A673 (cell line): ENCODE results near the gene NLRC5.

Source experiments
- EZH2 ChIP-seq: fragments of 200-600 bp; sonication (generic); IDR thresholded peaks from 2 replicates; pipeline ENCODE4 v1.6.1; 2017; ENCODE audit warnings: borderline replicate concordance, low read depth, mild to moderate bottlenecking, mixed read lengths, antibody characterized with exemption, low read length; ENCODE audit not compliant: poor library complexity, severe bottlenecking
- TF ChIP-seq, protein P1 (sequence below): fragments of 300-800, 200-600 bp; sonication (generic); conservative IDR thresholded peaks from 2 replicates; pipeline ENCODE4 v1.5.1; 2017; ENCODE audit warnings: low read depth, mild to moderate bottlenecking, antibody characterized with exemption, low read length, moderate library complexity, mixed read lengths

DNA sequence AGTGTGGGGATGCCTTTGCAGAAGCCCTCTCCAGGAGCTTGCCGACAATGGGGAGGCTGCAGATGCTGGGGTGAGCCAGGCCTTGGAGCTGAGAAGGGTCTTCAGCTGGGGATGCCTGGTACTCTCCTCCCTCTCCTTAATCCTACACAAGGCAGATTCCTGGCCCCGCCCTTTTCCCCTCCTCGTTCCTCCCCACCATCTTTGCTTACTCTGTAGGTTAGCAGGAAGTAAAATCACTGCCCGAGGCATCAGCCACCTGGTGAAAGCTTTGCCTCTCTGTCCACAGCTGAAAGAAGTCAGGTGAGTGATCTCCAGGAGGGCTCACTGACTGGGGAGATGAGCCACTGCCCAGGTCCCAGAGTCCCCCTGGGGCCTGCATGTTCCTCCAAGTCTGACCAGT is 38.7 kb downstream of the NLRC5 start:
- TF ChIP-seq, protein P1, sequence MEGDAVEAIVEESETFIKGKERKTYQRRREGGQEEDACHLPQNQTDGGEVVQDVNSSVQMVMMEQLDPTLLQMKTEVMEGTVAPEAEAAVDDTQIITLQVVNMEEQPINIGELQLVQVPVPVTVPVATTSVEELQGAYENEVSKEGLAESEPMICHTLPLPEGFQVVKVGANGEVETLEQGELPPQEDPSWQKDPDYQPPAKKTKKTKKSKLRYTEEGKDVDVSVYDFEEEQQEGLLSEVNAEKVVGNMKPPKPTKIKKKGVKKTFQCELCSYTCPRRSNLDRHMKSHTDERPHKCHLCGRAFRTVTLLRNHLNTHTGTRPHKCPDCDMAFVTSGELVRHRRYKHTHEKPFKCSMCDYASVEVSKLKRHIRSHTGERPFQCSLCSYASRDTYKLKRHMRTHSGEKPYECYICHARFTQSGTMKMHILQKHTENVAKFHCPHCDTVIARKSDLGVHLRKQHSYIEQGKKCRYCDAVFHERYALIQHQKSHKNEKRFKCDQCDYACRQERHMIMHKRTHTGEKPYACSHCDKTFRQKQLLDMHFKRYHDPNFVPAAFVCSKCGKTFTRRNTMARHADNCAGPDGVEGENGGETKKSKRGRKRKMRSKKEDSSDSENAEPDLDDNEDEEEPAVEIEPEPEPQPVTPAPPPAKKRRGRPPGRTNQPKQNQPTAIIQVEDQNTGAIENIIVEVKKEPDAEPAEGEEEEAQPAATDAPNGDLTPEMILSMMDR, result no peak
- no peak for TF ChIP-seq EZH2
